GM12878 (cell line): ENCODE results near the gene UNC45B. TPM values are rescaled to one million over a fixed set of nuclear protein-coding genes. Genes with fewer than 3 reads are reported as not detected.

Experiments used
- ATAC-seq: fragments of 200-7000 bp; cut with Tn5 transposase; 3 replicates; pipeline ENCODE4 v1.9.1; 2020; ENCODE audit warnings: mild to moderate bottlenecking, moderate library complexity
- BruUV-seq: library from RNA; stranded (reverse); fragments of 400-500 nt; replicated peaks from 2 replicates; lab custom pipeline; 2021; lab: Mats Ljungman, UMichigan
- CTCF ChIA-PET: fragments of 300-600 bp; sonication (Branson Sonifier 250); formaldehyde crosslinking; extraction: SDS; loops from one replicate; lab custom pipeline; 2021; ENCODE audit warnings: inconsistent platforms; lab: Yijun Ruan, JAX
- POLR2A ChIA-PET: fragments of 350-600 bp; formaldehyde crosslinking; extraction: SDS; loops from one replicate; lab custom pipeline; 2021; ENCODE audit warnings: inconsistent platforms; lab: Charles Lee
- RAD21 ChIA-PET: fragments of 300-600 bp; sonication (Branson Sonifier 250); formaldehyde crosslinking; loops from one replicate; lab custom pipeline; 2023; ENCODE audit warnings: antibody characterized with exemption; ENCODE audit not compliant: unreplicated experiment; lab: Charles Lee
- SMC1A ChIA-PET: fragments of 300-600 bp; sonication (Branson Sonifier 250); formaldehyde crosslinking; loops from one replicate; lab custom pipeline; 2023; ENCODE audit not compliant: unreplicated experiment, uncharacterized antibody; lab: Charles Lee
- DNase-seq: peaks from one replicate; pipeline ENCODE4 v3.0.0-alpha.2; 2011; ENCODE audit warnings: low read depth, low spot score
- FAIRE-seq: peaks from 3 replicates; lab custom pipeline; 2011; peaks lifted over from hg19 to GRCh38; lab: Jason Lieb, UNC
- H2AFZ ChIP-seq: 2 replicates; pipeline ENCODE4 v1.6.0; 2011; ENCODE audit warnings: low read depth, low read length, control low read depth; ENCODE audit not compliant: control insufficient read depth
- H3K27ac ChIP-seq: 2 replicates; pipeline ENCODE4 v1.5.1; 2011; ENCODE audit warnings: control low read depth; ENCODE audit not compliant: control insufficient read depth, insufficient read depth
- H3K27me3 ChIP-seq, 2 experiments: replicated peaks in 1 of 2; 2 replicates each; pipeline versions ENCODE4 v1.6.0 to v1.6.1; 2011; ENCODE audit warnings: low read length in 1 of 2; ENCODE audit not compliant: control insufficient read depth in 2 of 2, insufficient read depth in 2 of 2
- H3K36me3 ChIP-seq, 2 experiments: 2 replicates each; pipeline ENCODE4 v1.5.1; 2011; ENCODE audit warnings: low read length in 1 of 2; ENCODE audit not compliant: control insufficient read depth in 2 of 2, insufficient read depth in 2 of 2
- H3K4me1 ChIP-seq: 2 replicates; pipeline ENCODE4 v1.6.1; 2011; ENCODE audit warnings: mild to moderate bottlenecking, low read length, moderate library complexity, mixed read lengths; ENCODE audit not compliant: control insufficient read depth, insufficient read depth
- H3K4me2 ChIP-seq: 2 replicates; pipeline ENCODE4 v1.6.0; 2011; ENCODE audit warnings: control low read depth; ENCODE audit not compliant: control insufficient read depth, insufficient read depth
- H3K4me3 ChIP-seq: fragments of 200-600 bp; sonication (generic); 2 replicates; pipeline ENCODE4 v1.5.1; 2016
- H3K79me2 ChIP-seq: 2 replicates; pipeline ENCODE4 v1.6.0; 2011; ENCODE audit warnings: low read length; ENCODE audit not compliant: control insufficient read depth, insufficient read depth
- H3K9ac ChIP-seq: 2 replicates; pipeline ENCODE4 v1.8.0; 2011; ENCODE audit warnings: low read length, control low read depth, mixed read lengths; ENCODE audit not compliant: control insufficient read depth, insufficient read depth
- H3K9me3 ChIP-seq: replicated peaks from 3 replicates; pipeline ENCODE4 v1.5.1; 2011; ENCODE audit warnings: mild to moderate bottlenecking, low read length; ENCODE audit not compliant: control insufficient read depth, insufficient read depth
- H4K20me1 ChIP-seq: 2 replicates; pipeline ENCODE4 v1.6.0; 2011; ENCODE audit not compliant: control insufficient read depth, insufficient read depth
- CHD4 ChIP-seq: fragments of 200-600 bp; sonication (generic); IDR thresholded peaks from 2 replicates; pipeline ENCODE4 v1.6.1; 2016; ENCODE audit warnings: mild to moderate bottlenecking
- CREM ChIP-seq: IDR thresholded peaks from 2 replicates; pipeline ENCODE4 v1.6.1; 2014; ENCODE audit warnings: antibody characterized with exemption, low read depth
- KAT2A ChIP-seq: conservative IDR thresholded peaks from 2 replicates; pipeline ENCODE4 v1.6.1; 2011; ENCODE audit warnings: low read depth, low read length; ENCODE audit not compliant: control insufficient read depth
- MEF2B ChIP-seq: fragments of 450-650 bp; IDR thresholded peaks from 2 replicates; pipeline ENCODE4 v1.6.1; 2018; ENCODE audit warnings: mild to moderate bottlenecking, moderate library complexity; ENCODE audit not compliant: partially characterized antibody, poor library complexity, severe bottlenecking
- NFYB ChIP-seq: IDR thresholded peaks from 2 replicates; pipeline ENCODE4 v1.6.1; 2011; ENCODE audit warnings: low read depth, mild to moderate bottlenecking, low read length, improper control_type of control experiment, moderate library complexity; ENCODE audit not compliant: insufficient read depth
- RAD51 ChIP-seq: fragments of 450-650 bp; IDR thresholded peaks from 2 replicates; pipeline ENCODE4 v1.6.1; 2016; ENCODE audit warnings: moderate library complexity, mild to moderate bottlenecking, inconsistent platforms
- SUPT20H ChIP-seq: IDR thresholded peaks from 2 replicates; pipeline ENCODE4 v1.6.1; 2011; ENCODE audit warnings: low read depth, mild to moderate bottlenecking, low read length, moderate library complexity, borderline replicate concordance; ENCODE audit not compliant: control insufficient read depth
- TAF1 ChIP-seq: IDR thresholded peaks from 2 replicates; pipeline ENCODE4 v1.6.1; 2011; ENCODE audit warnings: mild to moderate bottlenecking, low read depth, low read length, borderline replicate concordance
- ZBTB40 ChIP-seq: fragments of 450-650 bp; IDR thresholded peaks from 2 replicates; pipeline ENCODE4 v1.6.1; 2016; ENCODE audit warnings: mild to moderate bottlenecking, moderate library complexity, borderline replicate concordance
- ZNF592 ChIP-seq: fragments of 450-650 bp; IDR thresholded peaks from 2 replicates; pipeline ENCODE4 v1.6.1; 2017; ENCODE audit warnings: mild to moderate bottlenecking, moderate library complexity
- WGBS: methylation state at CpG from one replicate; pipeline ENCODE4 v1.1.6; 2016; ENCODE audit warnings: low lambda C conversion rate; ENCODE audit not compliant: insufficient replicate concordance, insufficient coverage; ENCODE audit errors: missing lambda C conversion rate; 5-methylcytosine and 5-hydroxymethylcytosine counted together
- in situ Hi-C: fragments of 300-500 bp; cut with MboI; formaldehyde crosslinking; loops from 9 replicates; pipeline ENCODE4 v1.14.3; 2018; ENCODE audit warnings: mixed read lengths
- intact Hi-C: fragments of 100-400 bp; cut with micrococcal nuclease; formaldehyde crosslinking; loops from one replicate; pipeline ENCODE4 v1.14.2; 2022; ENCODE audit not compliant: unreplicated experiment
- polyA plus RNA-seq, 11 experiments: library from polyadenylated mRNA; depleted of rRNA in 4 of 11; unstranded in 6 of 11; stranded (reverse) in 5 of 11; fragments of >200 nt; fragmentation: Nextera tagmentation in 4 of 11; fragmentation: Illumina TruSeq in 1 of 11; extraction: Ambion mirVana in 4 of 11; extraction: Trizol in 1 of 11; gene quantifications; 1 replicate in 1 of 11; 2 replicates in 10 of 11; pipeline versions ENCODE4 v1.2.1 to v1.2.3, GENCODE V29; 2011 to 2016; ENCODE audit warnings: inconsistent platforms in 2 of 11, missing spikeins in 2 of 11, low read depth in 1 of 11
- total RNA-seq, 4 experiments: library from RNA; depleted of rRNA in 3 of 4; stranded (reverse); fragments of >200 nt in 3 of 4; fragmentation: Illumina TruSeq in 1 of 4; extraction: Trizol in 1 of 4; gene quantifications; 2 replicates each; pipeline versions ENCODE4 v1.2.1 to v1.2.3, GENCODE V29; 2013 to 2021

Gene UNC45B
- total and polyA plus RNA-seq, 10 of the 15 experiments (the other 5 are each of a cell fraction or from before 2014, with no cell fraction given): 0.03 TPM; not detected in 9

- ChIA-PET POLR2A (no interaction called here), SMC1A (no interaction called here)
- in situ Hi-C loops: no loop called here
These were observed 69.5 kb downstream of the UNC45B start for GRCh38 chr17:35217107-35217506.

More at GRCh38 chr17:35217107-35217506, 69.5 kb downstream of the UNC45B start:
- RAD21 ChIA-PET: no interaction called here
- no peak overlapping the region for H3K9ac ChIP-seq
- 44% methylated on average over 5 of the region's 5 CpGs for WGBS
- no peaks in the 10 kb centered on the region; the same call in 2 of the 3 replicates for H3K9me3 ChIP-seq
- no peak for ATAC-seq
- no peak overlapping the region for H3K4me2 ChIP-seq
- no peak for DNase-seq
- no peaks in the 10 kb centered on the region for H3K36me3 ChIP-seq
- BruUV-seq: no TSS peak
- intact Hi-C loops: no loop called here
- no peaks in the 10 kb centered on the region for H3K4me1 ChIP-seq
- H3K27ac ChIP-seq: no peak overlapping the region
- no peak overlapping the region for H2AFZ ChIP-seq
- FAIRE-seq: no peak
- H3K79me2 ChIP-seq: no peaks in the 10 kb centered on the region
- H3K27me3 ChIP-seq: no peaks in the 10 kb centered on the region; a peak in 1 of 4 replicates
- TF ChIP-seq CREM: no peak
- no peak for TF ChIP-seq ZBTB40
- TF ChIP-seq MEF2B: no peak
- no peak for TF ChIP-seq RAD51
- no peak for TF ChIP-seq NFYB
- no peak for TF ChIP-seq CHD4
- no peak for TF ChIP-seq SUPT20H
- TF ChIP-seq ZNF592: no peak
- TF ChIP-seq TAF1: no peak
- TF ChIP-seq KAT2A: no peak
- CTCF ChIA-PET: no interaction called here
- H3K4me3 ChIP-seq: no peak overlapping the region
- no peaks in the 10 kb centered on the region for H4K20me1 ChIP-seq
